GM19328 (cell line): ENCODE data around the gene HMG20B.
"Not testable (repeated sequence)": the region's sequence is repeated elsewhere in the genome, so short reads cannot be mapped to it uniquely, and the experiment has no call there.

Experiments
- ATAC-seq: cut with Tn5 transposase; IDR thresholded peaks from one replicate; pipeline ENCODE4 v1.9.1; 2021; ENCODE audit warnings: mild to moderate bottlenecking, moderate library complexity; ENCODE audit not compliant: unreplicated experiment

Gene HMG20B

GRCh38 chr19:3555653-3556422 is 16.9 kb upstream of the HMG20B start:
- no peak for ATAC-seq

GRCh38 chr19:3556423-3556977 is 16.2 kb upstream of the HMG20B start:
- ATAC-seq: no peak

- peak; percentile 24 for ATAC-seq
Observed at GRCh38 chr19:3556978-3557460, 15.7 kb upstream of the HMG20B start.

GRCh38 chr19:3557461-3558248 is 15.1 kb upstream of the HMG20B start, which contains the start of gene MFSD12:
Gene MFSD12 (minus strand): TSS chr19:3557586. CDS start chr19:3557403, 183 bp downstream.
- peak; percentile 91 for ATAC-seq

GRCh38 chr19:3563709-3564524 is 8.8 kb upstream of the HMG20B start:
- ATAC-seq: no peak

GRCh38 chr19:3565139-3565538 is 7.6 kb upstream of the HMG20B start:
- no peak for ATAC-seq

GRCh38 chr19:3570042-3570441 is 2.7 kb upstream of the HMG20B start:
- not testable (repeated sequence) for ATAC-seq

- ATAC-seq: no peak
Observed at GRCh38 chr19:3570606-3571011, 2.1 kb upstream of the HMG20B start.

GRCh38 chr19:3572132-3572854 is 451 bp upstream of the HMG20B start:
- peak; percentile 94 for ATAC-seq

- no peak for ATAC-seq
Observed at GRCh38 chr19:3573162-3573857, 566 bp downstream of the HMG20B start.

- ATAC-seq: no peak
Observed at GRCh38 chr19:3573858-3574637, 1.3 kb downstream of the HMG20B start.

GRCh38 chr19:3575260-3575741 is 2.6 kb downstream of the HMG20B start:
- ATAC-seq: no peak

GRCh38 chr19:3575949-3576673 is 3.4 kb downstream of the HMG20B start:
- no peak for ATAC-seq

- no peak for ATAC-seq
Observed at GRCh38 chr19:3576696-3577443, 4.1 kb downstream of the HMG20B start.

GRCh38 chr19:3577723-3578344 is 5.1 kb downstream of the HMG20B start:
- ATAC-seq: no peak

- no peak for ATAC-seq
Observed at GRCh38 chr19:3578390-3578789, 5.6 kb downstream of the HMG20B start.
